Fibroblast of skin of scalp (primary cell): ENCODE results near the gene SYT2.
A peak's percentile ranks its signal among the peaks of the same experiment; 100 is the strongest.
"Not testable (repeated sequence)": the region's sequence is repeated elsewhere in the genome, so short reads cannot be mapped to it uniquely, and the experiment has no call there.

Experiments used
- DNase-seq: peaks from one replicate; pipeline ENCODE4 v3.0.0-alpha.2; 2013

SYT2 gene

GRCh38 chr1:202620036-202620435, 90.2 kb downstream of the SYT2 start:
- DNase-seq, result not testable (repeated sequence)

- no peak for DNase-seq
These were observed 90.7 kb downstream of the SYT2 start for GRCh38 chr1:202619505-202619904.

- not testable (repeated sequence) for DNase-seq
These were observed 91.2 kb downstream of the SYT2 start for GRCh38 chr1:202619012-202619411.

- no peak for DNase-seq
These were observed 93.8 kb downstream of the SYT2 start for GRCh38 chr1:202616355-202616915.

- DNase-seq, result peak; percentile 97
These were observed 94.5 kb downstream of the SYT2 start for GRCh38 chr1:202615501-202616354.

GRCh38 chr1:202615208-202615500, 95.1 kb downstream of the SYT2 start:
- not testable (repeated sequence) for DNase-seq

GRCh38 chr1:202614363-202615207, 95.7 kb downstream of the SYT2 start:
- DNase-seq, result peak; percentile 85

- DNase-seq, result no peak
These were observed 96.7 kb downstream of the SYT2 start for GRCh38 chr1:202613571-202613970.

GRCh38 chr1:202612036-202612435, 98.2 kb downstream of the SYT2 start:
- not testable (repeated sequence) for DNase-seq

- no peak for DNase-seq
These were observed 104.7 kb downstream of the SYT2 start for GRCh38 chr1:202605515-202605914.

GRCh38 chr1:202603435-202603834, 106.8 kb downstream of the SYT2 start:
- DNase-seq, result no peak

GRCh38 chr1:202600432-202601041, 109.7 kb downstream of the SYT2 start:
- no peak for DNase-seq

- peak; percentile 85 for DNase-seq
These were observed 110.4 kb downstream of the SYT2 start for GRCh38 chr1:202599669-202600431.

- DNase-seq, result no peak
These were observed 113.0 kb downstream of the SYT2 start for GRCh38 chr1:202597090-202597761.

GRCh38 chr1:202596638-202597037, 113.6 kb downstream of the SYT2 start:
- DNase-seq, result no peak

GRCh38 chr1:202593845-202594244, 116.4 kb downstream of the SYT2 start:
- no peak for DNase-seq

- DNase-seq, result no peak
These were observed 118.1 kb downstream of the SYT2 start for GRCh38 chr1:202592146-202592545.

GRCh38 chr1:202591515-202591914, 118.7 kb downstream of the SYT2 start:
- no peak for DNase-seq

GRCh38 chr1:202590975-202591411, 119.3 kb downstream of the SYT2 start:
- no peak for DNase-seq

- no peak for DNase-seq
These were observed 120.1 kb downstream of the SYT2 start for GRCh38 chr1:202590126-202590525.

- peak; percentile 99 for DNase-seq
These were observed 120.9 kb downstream of the SYT2 start for GRCh38 chr1:202589190-202589930.
